B cell (primary cell): ENCODE measurements around the gene MAPRE3. TPM values are rescaled to one million over a fixed set of nuclear protein-coding genes. Genes with fewer than 3 reads are reported as not detected.

Experiments
- ATAC-seq: fragments of 200-7000 bp; cut with Tn5 transposase; one replicate; pipeline ENCODE4 v1.10.0; 2021; ENCODE audit warnings: low read depth, mild to moderate bottlenecking, moderate number of reproducible peaks, moderate library complexity
- CTCF ChIA-PET: fragments of 350-600 bp; sonication (Branson Sonifier 250); formaldehyde crosslinking; loops from one replicate; lab custom pipeline; 2021; ENCODE audit warnings: antibody characterized with exemption, inconsistent platforms; lab: Charles Lee
- POLR2A ChIA-PET: fragments of 350-600 bp; sonication (Branson Sonifier 250); formaldehyde crosslinking; loops from one replicate; lab custom pipeline; 2021; ENCODE audit warnings: antibody characterized with exemption; lab: Charles Lee
- DNase-seq: peaks from one replicate; pipeline ENCODE4 v3.0.0; 2013
- H2AFZ ChIP-seq: 2 replicates; pipeline ENCODE4 v1.6.1; 2012; ENCODE audit warnings: mild to moderate bottlenecking, low read depth, low read length; ENCODE audit not compliant: insufficient read depth, poor library complexity, severe bottlenecking
- H3K27ac ChIP-seq, 2 donors: 1 replicate in 1 of 2; 2 replicates in 1 of 2; pipeline ENCODE4 v1.5.1; 2012 to 2013; ENCODE audit warnings: low read length in 2 of 2, mild to moderate bottlenecking in 2 of 2, moderate library complexity in 1 of 2
- H3K27me3 ChIP-seq, 4 experiments: fragments of 200-600 bp in 1 of 4; sonication (generic) in 1 of 4; replicated peaks in 1 of 4; 1 replicate in 2 of 4; 2 replicates in 2 of 4; pipeline versions ENCODE4 v1.6.1 to v1.7.0; 2013 to 2016; ENCODE audit warnings: low read length in 3 of 4, mild to moderate bottlenecking in 2 of 4, mixed read lengths in 1 of 4, moderate library complexity in 1 of 4; ENCODE audit not compliant: insufficient read depth in 4 of 4, control insufficient read depth in 3 of 4; ENCODE audit errors: control extremely low read depth in 1 of 4
- H3K36me3 ChIP-seq, 2 experiments: replicated peaks in 1 of 2; 1 replicate in 1 of 2; 2 replicates in 1 of 2; pipeline versions ENCODE4 v1.6.1 to v1.7.1; 2013; ENCODE audit warnings: low read length in 1 of 2; ENCODE audit not compliant: insufficient read depth in 2 of 2, control insufficient read depth in 1 of 2; ENCODE audit errors: control extremely low read depth in 1 of 2, extremely low read depth in 1 of 2
- H3K4me1 ChIP-seq, 2 donors: fragments of 200-600 bp in 1 of 2; sonication (generic) in 1 of 2; 1 replicate in 1 of 2; 2 replicates in 1 of 2; pipeline versions ENCODE4 v1.5.1 to v1.6.1; 2013 to 2017; ENCODE audit warnings: low read length in 2 of 2; ENCODE audit not compliant: control insufficient read depth in 2 of 2, insufficient read depth in 2 of 2
- H3K4me2 ChIP-seq: replicated peaks from 2 replicates; pipeline ENCODE3; 2012; ENCODE audit warnings: mild to moderate bottlenecking, low read depth, low read length; ENCODE audit not compliant: poor library complexity, severe bottlenecking
- H3K4me3 ChIP-seq, 5 experiments: fragments of 200-600 bp in 1 of 5; sonication (generic) in 1 of 5; 1 replicate in 3 of 5; 2 replicates in 2 of 5; pipeline versions ENCODE4 v1.5.1 to v1.7.0; 2011 to 2016; ENCODE audit warnings: low read length in 4 of 5, mild to moderate bottlenecking in 4 of 5, low read depth in 2 of 5, control low read depth in 1 of 5, moderate library complexity in 1 of 5; ENCODE audit not compliant: insufficient read depth in 1 of 5; ENCODE audit errors: control extremely low read depth in 1 of 5, extremely low read depth in 1 of 5
- H3K79me2 ChIP-seq: fragments of 200-600 bp; sonication (generic); one replicate; pipeline ENCODE4 v1.6.0; 2016; ENCODE audit warnings: low read length; ENCODE audit not compliant: control insufficient read depth, insufficient read depth
- H3K9ac ChIP-seq: fragments of 200-600 bp; sonication (generic); 2 replicates; pipeline ENCODE4 v1.6.1; 2017; ENCODE audit warnings: mild to moderate bottlenecking, low read length, moderate library complexity
- H3K9me3 ChIP-seq, 3 donors: one replicate each; pipeline versions ENCODE4 v1.6.1 to v1.7.1; 2013; ENCODE audit warnings: low read length in 2 of 3; ENCODE audit not compliant: control insufficient read depth in 2 of 3, insufficient read depth in 1 of 3; ENCODE audit errors: control extremely low read depth in 1 of 3
- H4K20me1 ChIP-seq: 2 replicates; pipeline ENCODE4 v1.6.0; 2012; ENCODE audit warnings: mild to moderate bottlenecking, low read length; ENCODE audit not compliant: insufficient read depth, control insufficient read depth, poor library complexity, severe bottlenecking
- H3K27ac Mint-ChIP-seq: one replicate; pipeline ENCODE4 v1.8.0; 2021; ENCODE audit warnings: mixed read lengths
- H3K27me3 Mint-ChIP-seq: one replicate; pipeline ENCODE4 v1.8.0; 2021; ENCODE audit warnings: mixed read lengths
- H3K4me1 Mint-ChIP-seq: one replicate; pipeline ENCODE4 v1.8.0; 2021; ENCODE audit warnings: mixed read lengths
- H3K4me3 Mint-ChIP-seq: one replicate; pipeline ENCODE4 v1.8.0; 2021; ENCODE audit warnings: mixed read lengths
- H3K9me3 Mint-ChIP-seq: one replicate; pipeline ENCODE4 v1.8.0; 2022; ENCODE audit warnings: mixed read lengths; ENCODE audit not compliant: insufficient read depth
- CTCF ChIP-seq: fragments of 200-600 bp; IDR thresholded peaks from one replicate; pipeline ENCODE4 v1.8.0; 2022; ENCODE audit warnings: antibody characterized with exemption, mild to moderate bottlenecking
- EZH2 ChIP-seq: IDR thresholded peaks from 2 replicates; pipeline ENCODE4 v1.6.1; 2012; ENCODE audit warnings: borderline replicate concordance, low read depth, mild to moderate bottlenecking, moderate library complexity, low read length; ENCODE audit not compliant: insufficient read depth, poor library complexity, severe bottlenecking
- WGBS: methylation state at CpG from one replicate; pipeline ENCODE4 v1.1.5; 2013; ENCODE audit warnings: missing lambda C conversion rate; ENCODE audit not compliant: insufficient coverage; 5-methylcytosine and 5-hydroxymethylcytosine counted together
- intact Hi-C: fragments of 100-400 bp; cut with micrococcal nuclease; formaldehyde crosslinking; loops from one replicate; pipeline ENCODE4 v1.10.0; 2022
- polyA plus RNA-seq: library from polyadenylated mRNA; depleted of rRNA; stranded (reverse); fragments of >200 nt; gene quantifications from 2 replicates; pipeline ENCODE4 v1.2.3, GENCODE V29; 2012
- total RNA-seq, 2 donors: library from RNA; stranded (reverse); fragments of 120-200 nt in 1 of 2; gene quantifications; 1 replicate in 1 of 2; 2 replicates in 1 of 2; pipeline versions ENCODE4 v1.2.3 to v1.2.4, GENCODE V29; 2013 to 2022

Gene MAPRE3
- total and polyA plus RNA-seq, 2 donors (not counting 1 experiment from before 2014, with no cell fraction given) = 5.4 to 9.8 TPM

GRCh38 chr2:26993768-26994167 is 23.3 kb downstream of the MAPRE3 start:
- no peaks in the 10 kb centered on the region for H3K79me2 ChIP-seq
- H2AFZ ChIP-seq = no peak overlapping the region
- no CpG with 5 or more reads among the region's 1 CpG for WGBS
- Mint-ChIP-seq H3K4me3 (no peak overlapping the region), H3K27me3 (peaks cover 17% of the 10 kb centered on the region), H3K4me1 (no peaks in the 10 kb centered on the region), H3K9me3 (no peaks in the 10 kb centered on the region), H3K27ac (no peak overlapping the region)
- DNase-seq = no peak
- intact Hi-C loops = no loop called here
- no peaks in the 10 kb centered on the region for H3K36me3 ChIP-seq
- ChIA-PET CTCF (interaction anchor here (1.0 to 1.9 kb wide), 3 partner anchors 24 to 32 kb away, joined by 3 to 6 read pairs (median 5); partner anchors contain the start of gene MAPRE3), POLR2A (no interaction called here)
- no peak overlapping the region for H3K27ac ChIP-seq
- ATAC-seq = no peak
- no peak overlapping the region for H3K4me2 ChIP-seq
- H3K4me3 ChIP-seq = no peak overlapping the region
- H3K9me3 ChIP-seq = no peaks in the 10 kb centered on the region
- no peaks in the 10 kb centered on the region for H3K4me1 ChIP-seq
- no peaks in the 10 kb centered on the region for H3K27me3 ChIP-seq
- no peak overlapping the region for H3K9ac ChIP-seq
- TF ChIP-seq CTCF (no peak), EZH2 (no peak)
- no peaks in the 10 kb centered on the region for H4K20me1 ChIP-seq

GRCh38 chr2:26994983-26995382 is 24.5 kb downstream of the MAPRE3 start:
- no peak overlapping the region for H3K9ac ChIP-seq
- ATAC-seq = no peak
- POLR2A ChIA-PET = interaction anchor here (0.7 kb wide), 1 partner anchor 54 kb away, joined by 3 read pairs; no protein-coding TSS in a partner anchor

More at GRCh38 chr2:26994983-26995382, 24.5 kb downstream of the MAPRE3 start:
- Mint-ChIP-seq H3K27me3 (peaks cover 22% of the 10 kb centered on the region), H3K4me3 (no peak overlapping the region), H3K9me3 (no peaks in the 10 kb centered on the region), H3K27ac (no peak overlapping the region), H3K4me1 (no peaks in the 10 kb centered on the region)
- Histone ChIP-seq H3K4me1 (no peaks in the 10 kb centered on the region), H2AFZ (no peak overlapping the region), H3K27ac (no peak overlapping the region), H3K4me3 (no peak overlapping the region), H3K9me3 (no peaks in the 10 kb centered on the region), H4K20me1 (no peaks in the 10 kb centered on the region), H3K27me3 (no peaks in the 10 kb centered on the region), H3K4me2 (no peak overlapping the region), H3K79me2 (no peaks in the 10 kb centered on the region), H3K36me3 (no peaks in the 10 kb centered on the region)
- TF ChIP-seq CTCF = no peak
- TF ChIP-seq EZH2 = no peak
- no peak for DNase-seq
- no CpG with 5 or more reads among the region's 1 CpG for WGBS
- intact Hi-C loops = no loop called here
- CTCF ChIA-PET = interaction anchor here (0.6 to 1.9 kb wide), 3 partner anchors 27 to 480 kb away, joined by 3 to 6 read pairs (median 5); no protein-coding TSS in a partner anchor
